Subcutaneous adipose tissue (tissue), 4 donors: ENCODE data around the gene ARID4B. TPM values are rescaled to one million over a fixed set of nuclear protein-coding genes. Genes with fewer than 3 reads are reported as not detected.

Experiments
- total RNA-seq, 4 donors: library from RNA; depleted of rRNA; stranded (reverse); fragments of >200 nt; gene quantifications; one replicate each; pipeline ENCODE4 v1.1.0, GENCODE V29; 2016
- TF ChIP-seq, protein P1 (sequence below): fragments of 450-650 bp; IDR thresholded peaks from one replicate; pipeline ENCODE4 v1.5.1; 2016; ENCODE audit warnings: low read depth, mild to moderate bottlenecking, control low read depth, antibody characterized with exemption, moderate library complexity

ARID4B gene
- total RNA-seq, 4 donors from 2014 or later = 41.1 to 53.5 (median 48.0) TPM

DNA sequence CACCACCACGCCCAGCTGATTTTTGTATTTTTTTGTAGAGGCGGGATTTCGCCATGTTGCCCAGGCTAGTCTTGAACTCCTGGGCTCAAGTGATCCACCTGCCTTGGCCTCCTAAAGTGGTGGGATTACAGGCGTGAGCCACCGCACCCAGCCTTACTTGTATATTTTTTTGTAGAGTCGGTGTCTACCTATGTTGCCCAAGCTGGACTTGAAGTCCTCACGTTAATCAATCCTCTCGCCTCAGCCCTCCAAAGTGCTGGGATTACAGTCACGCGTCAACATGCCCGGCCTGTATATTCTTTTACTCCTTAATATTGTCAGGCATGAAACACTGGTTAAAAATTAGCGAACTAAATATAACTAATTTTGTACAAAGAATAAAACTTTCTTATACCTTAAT is 193.8 kb downstream of the ARID4B start:
- TF ChIP-seq, protein P1, sequence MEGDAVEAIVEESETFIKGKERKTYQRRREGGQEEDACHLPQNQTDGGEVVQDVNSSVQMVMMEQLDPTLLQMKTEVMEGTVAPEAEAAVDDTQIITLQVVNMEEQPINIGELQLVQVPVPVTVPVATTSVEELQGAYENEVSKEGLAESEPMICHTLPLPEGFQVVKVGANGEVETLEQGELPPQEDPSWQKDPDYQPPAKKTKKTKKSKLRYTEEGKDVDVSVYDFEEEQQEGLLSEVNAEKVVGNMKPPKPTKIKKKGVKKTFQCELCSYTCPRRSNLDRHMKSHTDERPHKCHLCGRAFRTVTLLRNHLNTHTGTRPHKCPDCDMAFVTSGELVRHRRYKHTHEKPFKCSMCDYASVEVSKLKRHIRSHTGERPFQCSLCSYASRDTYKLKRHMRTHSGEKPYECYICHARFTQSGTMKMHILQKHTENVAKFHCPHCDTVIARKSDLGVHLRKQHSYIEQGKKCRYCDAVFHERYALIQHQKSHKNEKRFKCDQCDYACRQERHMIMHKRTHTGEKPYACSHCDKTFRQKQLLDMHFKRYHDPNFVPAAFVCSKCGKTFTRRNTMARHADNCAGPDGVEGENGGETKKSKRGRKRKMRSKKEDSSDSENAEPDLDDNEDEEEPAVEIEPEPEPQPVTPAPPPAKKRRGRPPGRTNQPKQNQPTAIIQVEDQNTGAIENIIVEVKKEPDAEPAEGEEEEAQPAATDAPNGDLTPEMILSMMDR = no peak

DNA sequence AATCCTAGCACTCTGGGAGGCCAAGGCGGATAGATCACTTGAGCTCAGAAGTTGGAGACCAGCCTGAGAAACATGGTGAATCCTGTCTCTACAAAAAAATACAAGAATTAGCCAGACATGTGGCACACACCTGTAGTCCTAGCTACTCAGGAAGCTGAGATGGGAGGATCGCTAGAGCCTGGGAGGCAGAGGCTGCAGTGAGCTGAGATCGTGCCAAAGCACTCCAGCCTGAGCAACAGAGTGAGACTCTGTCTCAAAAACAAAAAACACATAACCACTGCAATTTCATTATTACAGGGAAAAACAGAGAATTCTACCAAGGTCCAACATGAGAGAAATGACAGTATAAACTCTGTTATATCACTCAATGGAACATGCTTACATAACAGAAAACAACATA is 194.9 kb downstream of the ARID4B start:
- TF ChIP-seq, protein P1 = no peak

DNA sequence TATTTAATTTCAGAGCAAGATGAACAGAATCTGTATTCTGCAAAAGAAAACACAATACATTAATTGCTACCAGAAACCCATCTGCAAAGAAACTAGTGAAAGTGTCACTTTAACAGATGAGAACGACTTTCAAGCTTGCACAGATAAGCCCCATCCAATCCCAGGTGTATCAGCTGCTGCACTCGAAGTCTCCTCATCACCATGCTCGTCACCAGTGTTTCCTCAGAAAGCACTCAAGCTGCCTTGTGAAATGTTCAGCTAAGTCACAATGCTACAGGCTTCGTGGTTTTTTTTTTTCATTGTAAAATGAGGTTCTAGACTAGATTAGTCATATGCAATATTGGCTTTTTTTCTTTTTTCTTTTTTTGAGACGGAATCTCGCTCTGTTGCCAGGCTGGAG is 196.0 kb downstream of the ARID4B start:
- TF ChIP-seq, protein P1 = no peak

DNA sequence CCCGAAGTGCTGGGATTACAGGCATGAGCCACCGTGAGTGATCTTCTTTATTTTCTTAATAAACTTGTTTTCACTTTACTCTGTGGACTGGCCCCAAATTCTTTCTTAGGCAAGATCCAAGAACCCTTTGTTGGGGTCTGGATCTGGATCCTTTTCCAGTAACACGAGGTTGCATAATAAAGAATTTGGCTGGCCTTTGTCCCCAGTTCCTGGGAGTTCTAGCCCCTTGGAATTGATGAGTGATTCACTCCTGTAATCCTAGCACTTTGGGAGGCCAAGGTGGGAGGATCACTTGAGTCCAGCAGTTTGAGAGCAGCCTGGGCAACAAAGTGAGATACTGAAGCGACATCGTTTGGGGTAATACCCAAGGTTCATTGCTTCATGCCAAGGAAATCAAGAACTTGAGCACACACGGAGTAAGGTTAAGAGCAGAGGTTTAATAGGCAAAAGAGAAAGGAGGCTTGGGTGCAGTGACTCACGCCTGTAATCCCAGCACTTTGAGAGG is 197.2 kb downstream of the ARID4B start:
- TF ChIP-seq, protein P1 = no peak

DNA sequence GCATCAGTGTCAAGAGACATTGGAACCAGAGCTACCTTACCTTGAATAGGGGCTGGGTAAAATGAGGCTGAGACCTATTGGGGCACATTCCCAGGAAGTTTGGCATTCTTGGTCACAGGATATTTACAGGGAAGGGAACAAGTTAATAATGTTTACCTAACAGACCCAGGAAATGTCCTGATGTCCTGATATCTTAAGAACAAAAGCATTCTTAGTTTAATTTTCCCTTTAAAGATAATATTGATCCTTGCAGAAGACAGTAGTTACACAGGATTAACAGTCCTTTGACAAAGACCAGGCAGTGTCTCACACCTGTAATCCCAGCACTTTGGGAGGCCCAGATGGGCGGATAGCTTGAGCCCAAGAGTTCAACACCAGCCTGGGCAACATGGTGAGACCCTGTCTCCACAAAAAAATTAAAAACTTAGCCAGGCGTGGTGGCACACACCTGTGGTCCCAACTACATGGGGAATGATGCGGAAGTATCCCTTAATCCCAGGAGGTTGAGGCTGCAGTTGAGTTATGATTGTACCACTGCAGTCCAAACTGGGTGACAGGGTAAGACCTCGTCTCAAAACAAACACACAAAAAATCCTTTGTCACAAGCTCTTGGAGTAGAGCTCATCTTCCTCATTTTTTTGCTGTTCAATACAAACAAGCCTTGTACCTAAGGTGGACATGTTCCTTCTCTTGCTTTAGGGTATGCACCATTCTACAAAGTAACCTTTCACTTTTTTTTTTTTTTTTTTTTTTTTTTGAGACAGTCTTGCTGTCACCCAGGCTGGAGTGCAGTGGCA is 198.0 kb downstream of the ARID4B start:
- TF ChIP-seq, protein P1 = no peak

DNA sequence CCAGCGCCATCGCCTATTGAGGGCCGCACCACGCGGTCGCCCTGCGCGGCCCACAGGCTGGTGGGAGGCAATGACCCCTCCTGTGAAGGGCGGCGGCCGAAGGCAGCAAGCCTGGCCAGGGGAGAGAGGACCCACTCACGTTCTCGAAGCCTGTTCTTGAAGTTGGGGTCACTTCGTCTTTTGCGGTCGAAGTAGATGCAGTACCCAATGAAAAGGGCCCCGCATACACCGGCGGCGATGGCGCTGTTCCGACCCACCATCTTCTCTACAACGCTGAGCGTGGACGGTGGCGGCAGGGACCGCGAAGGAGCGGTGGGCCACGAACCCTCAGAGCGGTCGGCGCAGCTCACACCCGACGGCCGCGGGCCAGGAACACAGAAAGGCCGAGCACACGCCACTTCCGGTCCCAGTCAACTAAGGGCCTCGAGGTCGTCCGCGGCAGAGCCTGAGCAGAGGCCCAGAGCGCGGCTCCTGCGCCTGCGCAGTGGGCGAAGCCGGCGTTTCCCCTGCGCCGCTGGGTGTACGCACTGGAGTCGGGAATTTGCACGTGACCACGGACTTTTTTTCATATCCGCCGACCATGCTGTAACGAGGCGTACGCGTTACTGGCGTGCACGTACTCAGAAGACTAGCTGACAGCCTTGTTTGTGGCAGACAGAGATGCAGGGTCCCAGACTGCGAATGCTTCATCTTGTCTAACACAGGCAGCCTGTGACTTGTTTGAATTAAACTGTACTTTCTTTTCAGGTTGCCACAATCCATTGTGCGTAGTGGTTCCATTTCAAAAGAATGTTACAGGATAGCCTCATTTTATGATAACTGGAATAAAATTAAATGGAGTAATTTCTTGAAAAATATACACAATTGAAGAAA is 199.3 kb downstream of the ARID4B start, which contains the start of gene TOMM20:
TSS of gene TOMM20 (minus strand) at position 382 of the 873 bp plus-strand sequence. CDS start at position 260, 122 bp downstream.
- TF ChIP-seq, protein P1 = no peak
